HepG2 (cell line): ENCODE data around the gene NRN1L. TPM values are rescaled to one million over a fixed set of nuclear protein-coding genes. Genes with fewer than 3 reads are reported as not detected.

ENCODE experiments used
- ATAC-seq: fragments of 200-7000 bp; cut with Tn5 transposase; 3 replicates; pipeline ENCODE4 v1.9.1; 2020; ENCODE audit warnings: mild to moderate bottlenecking, moderate library complexity
- BruUV-seq: library from RNA; stranded (reverse); fragments of 400-500 nt; replicated peaks from 2 replicates; lab custom pipeline; 2021; lab: Mats Ljungman, UMichigan
- CTCF ChIA-PET: fragments of 300-600 bp; formaldehyde crosslinking; extraction: SDS; loops from one replicate; lab custom pipeline; 2021; ENCODE audit warnings: low total read pairs, inconsistent platforms, low intra/inter-chr PET ratio; lab: Yijun Ruan, JAX
- POLR2A ChIA-PET: fragments of 350-600 bp; sonication (Branson Sonifier 250); formaldehyde crosslinking; loops from one replicate; lab custom pipeline; 2020; ENCODE audit warnings: antibody characterized with exemption, inconsistent platforms; lab: Yijun Ruan, JAX
- DNase-seq: peaks from one replicate; pipeline ENCODE4 v3.0.0-alpha.2; 2015; ENCODE audit warnings: low spot score
- FAIRE-seq: peaks from 3 replicates; lab custom pipeline; 2011; peaks lifted over from hg19 to GRCh38; lab: Jason Lieb, UNC
- H2AFZ ChIP-seq: one replicate; pipeline ENCODE4 v1.6.1; 2011; ENCODE audit warnings: low read length, inconsistent platforms
- H3K27ac ChIP-seq: fragments of 300-600 bp; 3 replicates; pipeline ENCODE4 v1.8.0; 2011; ENCODE audit warnings: mixed run types, mild to moderate bottlenecking, mixed read lengths, low read length, inconsistent platforms; ENCODE audit not compliant: insufficient read depth; ENCODE audit errors: extremely low read length
- H3K27me3 ChIP-seq, 2 experiments: fragments of 200-600 bp in 1 of 2; 2 replicates in 1 of 2; 3 replicates in 1 of 2; pipeline versions ENCODE4 v1.6.0 to v1.8.0; 2011; ENCODE audit warnings: low read length in 2 of 2, mild to moderate bottlenecking in 2 of 2, moderate library complexity in 2 of 2, inconsistent platforms in 1 of 2; ENCODE audit not compliant: insufficient read depth in 2 of 2, control insufficient read depth in 1 of 2
- H3K36me3 ChIP-seq, 2 experiments: fragments of 200-600 bp in 1 of 2; replicated peaks in 1 of 2; 2 replicates in 1 of 2; 3 replicates in 1 of 2; pipeline versions ENCODE4 v1.5.1 to v1.8.0; 2011; ENCODE audit warnings: low read length in 2 of 2, inconsistent platforms in 1 of 2; ENCODE audit not compliant: insufficient read depth in 2 of 2, control insufficient read depth in 1 of 2
- H3K4me1 ChIP-seq: 2 replicates; pipeline ENCODE4 v1.5.1; 2012; ENCODE audit warnings: low read length, inconsistent platforms; ENCODE audit not compliant: insufficient read depth
- H3K4me2 ChIP-seq: 2 replicates; pipeline ENCODE4 v1.6.0; 2011; ENCODE audit warnings: low read depth, low read length, inconsistent platforms
- H3K4me3 ChIP-seq, 3 experiments: fragments of 200-600 bp in 1 of 3; sonication (generic), shearing (Covaris generic) in 1 of 3; replicated peaks in 1 of 3; 2 replicates each; pipeline ENCODE4 v1.5.1; 2011 to 2016; ENCODE audit warnings: low read length in 3 of 3, inconsistent platforms in 2 of 3, low read depth in 2 of 3, mild to moderate bottlenecking in 2 of 3, control low read depth in 1 of 3, mixed read lengths in 1 of 3; ENCODE audit not compliant: insufficient read depth in 1 of 3
- H3K79me2 ChIP-seq: one replicate; pipeline ENCODE4 v1.6.1; 2011; ENCODE audit warnings: low read length, inconsistent platforms; ENCODE audit not compliant: insufficient read depth
- H3K9ac ChIP-seq: 2 replicates; pipeline ENCODE4 v1.6.0; 2011; ENCODE audit warnings: mild to moderate bottlenecking, low read depth, low read length, inconsistent platforms; ENCODE audit not compliant: insufficient read depth
- H3K9me3 ChIP-seq: 2 replicates; pipeline ENCODE4 v1.5.1; 2012; ENCODE audit warnings: mild to moderate bottlenecking, low read length
- H4K20me1 ChIP-seq: 2 replicates; pipeline ENCODE4 v1.6.0; 2011; ENCODE audit warnings: inconsistent platforms, mild to moderate bottlenecking, low read length, moderate library complexity; ENCODE audit not compliant: insufficient read depth
- CBX2 ChIP-seq, 2 experiments: fragments of 200-600 bp in 1 of 2; sonication (generic); formaldehyde crosslinking in 1 of 2; IDR thresholded peaks; 2 replicates each; pipeline versions ENCODE4 v1.7.0 to v1.8.1; 2018 to 2022; ENCODE audit warnings: low read depth in 2 of 2, low read length in 1 of 2, mild to moderate bottlenecking in 1 of 2, missing genetic modification reagents in 1 of 2
- EZH2 ChIP-seq: conservative IDR thresholded peaks from 2 replicates; pipeline ENCODE4 v1.6.1; 2012; ENCODE audit warnings: mild to moderate bottlenecking, low read depth, low read length, moderate library complexity
- HNRNPL ChIP-seq: fragments of 200-400 bp; formaldehyde crosslinking; IDR thresholded peaks from 2 replicates; pipeline ENCODE4 v1.6.1; 2017; ENCODE audit warnings: mild to moderate bottlenecking, low read depth, low read length
- KLF11 ChIP-seq: IDR thresholded peaks from 2 replicates; pipeline ENCODE4 v1.6.1; 2016; ENCODE audit warnings: missing compliant biosample characterization
- PBX3 ChIP-seq: sonication (generic); formaldehyde crosslinking; IDR thresholded peaks from 2 replicates; pipeline ENCODE4 v1.8.1; 2023; ENCODE audit warnings: missing genetic modification reagents, inconsistent platforms, borderline replicate concordance
- RNF219 ChIP-seq: sonication (generic); formaldehyde crosslinking; IDR thresholded peaks from 2 replicates; pipeline ENCODE4 v1.5.0; 2020; ENCODE audit warnings: mild to moderate bottlenecking, missing genetic modification reagents
- SOX5 ChIP-seq: IDR thresholded peaks from 2 replicates; pipeline ENCODE4 v1.6.1; 2016; ENCODE audit warnings: borderline replicate concordance
- ZNF503 ChIP-seq: sonication (generic); formaldehyde crosslinking; IDR thresholded peaks from 2 replicates; pipeline ENCODE4 v1.4.0; 2020; ENCODE audit warnings: missing genetic modification reagents
- WGBS: methylation state at CpG from one replicate; pipeline ENCODE4 v1.1.6; 2017; ENCODE audit warnings: low lambda C conversion rate; 5-methylcytosine and 5-hydroxymethylcytosine counted together
- in situ Hi-C: cut with HindIII; loops from 2 replicates; pipeline ENCODE4 v1.10.0; 2017; ENCODE audit warnings: low pct_unique_long_range_greater_than_20kb; ENCODE audit not compliant: extremely low pct_ligation_motif_present
- intact Hi-C: fragments of 100-400 bp; cut with micrococcal nuclease; formaldehyde crosslinking; loops from one replicate; pipeline ENCODE4 v1.10.0; 2022; ENCODE audit not compliant: unreplicated experiment
- polyA plus RNA-seq, 8 experiments: library from polyadenylated mRNA; depleted of rRNA in 3 of 8; stranded (reverse) in 7 of 8; unstranded in 1 of 8; fragments of >200 nt; fragmentation: Illumina TruSeq in 4 of 8; extraction: Trizol in 4 of 8; gene quantifications; 2 replicates each; pipeline versions ENCODE4 v1.2.1 to v1.2.3, GENCODE V29; 2011 to 2016; ENCODE audit warnings: low read depth in 4 of 8, missing spikeins in 1 of 8, mixed read lengths in 1 of 8; ENCODE audit not compliant: insufficient read depth in 1 of 8
- total RNA-seq, 5 experiments: library from RNA; depleted of rRNA; stranded (reverse); fragments of >200 nt; fragmentation: Illumina TruSeq; extraction: Trizol; gene quantifications; 2 replicates each; pipeline ENCODE4 v1.2.3, GENCODE V29; 2016; ENCODE audit warnings: low read depth in 1 of 5

NRN1L gene
- total and polyA plus RNA-seq, 2 of the 13 experiments (the other 11 are each of a cell fraction or from before 2014, with no cell fraction given): 0.53 to 1.2 TPM

- ATAC-seq (no peak), DNase-seq (no peak), FAIRE-seq (no peak)
- Histone ChIP-seq H3K9me3 (no peaks in the 10 kb centered on the region), H3K79me2 (no peaks in the 10 kb centered on the region), H3K4me1 (no peaks in the 10 kb centered on the region), H3K4me2 (no peak overlapping the region), H2AFZ (no peak overlapping the region), H3K4me3 (no peak overlapping the region), H3K27me3 (no peaks in the 10 kb centered on the region), H3K9ac (no peak overlapping the region), H3K27ac (no peak overlapping the region), H3K36me3 (peaks cover 28% of the 10 kb centered on the region in 2 experiments), H4K20me1 (no peaks in the 10 kb centered on the region; the same call in 1 of the 2 replicates)
- 85% methylated on average over 10 of the region's 10 CpGs for WGBS
- intact Hi-C loops: no loop called here
- ChIA-PET CTCF (no interaction called here), POLR2A (no interaction called here)
- in situ Hi-C loops: no loop called here
- no TSS peak for BruUV-seq
- no peak for TF ChIP-seq EZH2
- no peak for TF ChIP-seq CBX2 (IDR thresholded peaks at IDR 0.05; ENCODE audit: low read depth, low read length)
- no peak for TF ChIP-seq CBX2 (CRISPR knock-in tag; IDR thresholded peaks at IDR 0.05; ENCODE audit: low read depth)
- no peak for TF ChIP-seq HNRNPL
- TF ChIP-seq ZNF503: no peak
- TF ChIP-seq SOX5 (CRISPR knock-in tag): no peak
- no peak for TF ChIP-seq PBX3
- no peak for TF ChIP-seq RNF219 (CRISPR knock-in tag)
- TF ChIP-seq KLF11: no peak
Observed at GRCh38 chr16:67924140-67924906, 39.6 kb downstream of the NRN1L start.
